Measurements from ENCODE around the gene KRTAP10-12.

KRTAP10-12 gene

GRCh38 chr21:44739316-44739715 lies 42.3 kb downstream of the KRTAP10-12 start:
- CTCF ChIA-PET, result no interaction called here
- no peak overlapping the region for H3K4me3 ChIP-seq (ENCODE audit: low read depth, low read length)
- TF ChIP-seq, protein P1, sequence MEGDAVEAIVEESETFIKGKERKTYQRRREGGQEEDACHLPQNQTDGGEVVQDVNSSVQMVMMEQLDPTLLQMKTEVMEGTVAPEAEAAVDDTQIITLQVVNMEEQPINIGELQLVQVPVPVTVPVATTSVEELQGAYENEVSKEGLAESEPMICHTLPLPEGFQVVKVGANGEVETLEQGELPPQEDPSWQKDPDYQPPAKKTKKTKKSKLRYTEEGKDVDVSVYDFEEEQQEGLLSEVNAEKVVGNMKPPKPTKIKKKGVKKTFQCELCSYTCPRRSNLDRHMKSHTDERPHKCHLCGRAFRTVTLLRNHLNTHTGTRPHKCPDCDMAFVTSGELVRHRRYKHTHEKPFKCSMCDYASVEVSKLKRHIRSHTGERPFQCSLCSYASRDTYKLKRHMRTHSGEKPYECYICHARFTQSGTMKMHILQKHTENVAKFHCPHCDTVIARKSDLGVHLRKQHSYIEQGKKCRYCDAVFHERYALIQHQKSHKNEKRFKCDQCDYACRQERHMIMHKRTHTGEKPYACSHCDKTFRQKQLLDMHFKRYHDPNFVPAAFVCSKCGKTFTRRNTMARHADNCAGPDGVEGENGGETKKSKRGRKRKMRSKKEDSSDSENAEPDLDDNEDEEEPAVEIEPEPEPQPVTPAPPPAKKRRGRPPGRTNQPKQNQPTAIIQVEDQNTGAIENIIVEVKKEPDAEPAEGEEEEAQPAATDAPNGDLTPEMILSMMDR (IDR thresholded peaks at IDR 0.05; ENCODE audit: insufficient read depth, low read length, missing control alignments), result no peak
- DNase-seq (ENCODE audit: low read depth, low spot score), result no peak
- POLR2A ChIA-PET, result no interaction called here

DNA sequence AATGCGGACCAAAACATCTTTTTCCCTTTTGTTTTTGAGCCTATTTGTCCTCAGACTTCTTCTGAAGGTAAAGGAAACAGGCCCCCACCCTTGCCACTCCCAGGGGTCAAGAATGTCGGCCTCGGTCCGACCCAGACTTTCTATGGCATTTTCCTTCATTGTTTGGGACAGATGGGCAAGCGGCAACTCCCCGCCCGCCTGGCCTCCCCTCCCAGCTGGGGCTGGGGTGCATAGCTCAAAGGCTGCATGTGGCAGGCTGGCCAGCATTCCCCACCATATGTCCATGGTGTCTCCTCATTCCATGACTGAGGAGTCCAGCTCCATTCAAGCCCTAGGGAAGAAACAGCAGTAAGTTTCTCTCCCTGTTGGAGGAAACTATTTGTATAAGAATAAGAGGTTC lies 43.8 kb downstream of the KRTAP10-12 start:
- DNase-seq (ENCODE audit: low read depth, low spot score), result no peak
- ChIA-PET POLR2A (no interaction called here), CTCF (interaction anchor here (0.8 kb wide), 1 partner anchor 14 kb away, joined by 3 read pairs; no protein-coding TSS in a partner anchor)
- H3K4me3 ChIP-seq (ENCODE audit: low read depth, low read length), result no peak overlapping the region
- TF ChIP-seq, protein P1 (IDR thresholded peaks at IDR 0.05; ENCODE audit: insufficient read depth, low read length, missing control alignments), result no peak

DNA sequence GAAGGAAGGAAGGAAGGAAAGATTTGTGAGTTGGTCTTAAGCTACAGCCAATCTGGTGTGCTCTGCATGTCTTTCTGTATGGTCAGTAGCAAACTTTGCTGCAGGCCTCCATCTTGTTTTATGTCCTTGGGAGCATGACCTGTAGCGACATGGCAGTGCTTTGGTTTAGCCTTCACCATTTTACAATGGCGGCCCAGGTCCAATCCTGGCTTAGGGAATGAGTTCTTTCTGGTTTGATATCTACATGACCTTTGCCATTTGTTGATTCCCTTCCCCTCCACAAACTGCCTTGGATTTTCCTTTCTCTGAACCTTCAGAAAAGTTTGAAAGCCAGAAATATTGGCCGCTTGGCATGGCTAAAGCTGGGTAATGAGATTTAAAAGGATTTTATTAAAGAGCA lies 44.9 kb downstream of the KRTAP10-12 start:
- DNase-seq (ENCODE audit: low read depth, low spot score), result no peak
- POLR2A ChIA-PET, result interaction anchor here (0.5 kb wide), 1 partner anchor 877 kb away, joined by 3 read pairs; no protein-coding TSS in a partner anchor
- no peak overlapping the region for H3K4me3 ChIP-seq (ENCODE audit: low read depth, low read length)
- TF ChIP-seq, protein P1 (IDR thresholded peaks at IDR 0.05; ENCODE audit: insufficient read depth, low read length, missing control alignments), result no peak
- CTCF ChIA-PET, result interaction anchor here (1.1 to 1.4 kb wide), 4 partner anchors 16 to 232 kb away, joined by 3 to 6 read pairs (median 4); no protein-coding TSS in a partner anchor

DNA sequence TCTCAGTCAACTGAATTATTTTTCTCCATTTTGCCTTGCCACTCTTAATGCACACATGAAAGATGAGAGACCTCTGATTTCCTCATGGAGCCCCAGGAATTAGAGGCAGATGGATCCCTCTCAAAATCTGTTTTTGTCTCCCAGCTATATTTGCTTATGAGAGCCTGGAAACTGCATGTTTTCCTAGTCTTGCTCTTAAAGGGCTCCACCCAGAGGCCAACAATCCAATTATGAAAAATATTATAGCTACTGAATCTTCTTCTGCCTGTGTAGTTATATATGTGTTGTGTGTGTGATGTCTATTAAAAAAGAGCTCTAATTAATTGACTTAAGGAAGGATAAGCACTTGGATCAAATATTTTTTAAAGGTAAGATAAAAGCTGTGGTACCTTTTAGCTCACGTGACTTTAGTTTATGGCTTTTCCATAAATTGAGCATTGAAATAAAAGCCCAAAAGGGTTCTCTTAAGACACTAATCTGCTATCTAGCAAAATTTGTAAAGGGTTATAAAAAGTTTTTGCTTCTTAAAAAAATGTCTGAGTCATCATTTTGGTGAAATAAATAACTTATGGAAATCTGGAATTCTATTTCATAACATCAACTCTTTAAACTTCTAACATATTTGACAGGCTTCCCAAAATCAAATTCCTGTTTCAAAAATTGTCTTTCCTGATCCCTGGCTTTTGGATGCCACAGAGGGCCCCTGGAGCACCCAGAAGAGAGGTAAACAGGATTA lies 45.6 kb downstream of the KRTAP10-12 start:
- ChIA-PET CTCF (interaction anchor here (0.7 to 1.4 kb wide), 6 partner anchors 11 to 232 kb away, joined by 3 to 6 read pairs (median 4); no protein-coding TSS in a partner anchor), POLR2A (interaction anchor here (0.5 kb wide), 1 partner anchor 876 kb away, joined by 3 read pairs; no protein-coding TSS in a partner anchor)
- no peak for DNase-seq (ENCODE audit: low read depth, low spot score)
- TF ChIP-seq, protein P1 (IDR thresholded peaks at IDR 0.05; ENCODE audit: insufficient read depth, low read length, missing control alignments), result no peak
- H3K4me3 ChIP-seq (ENCODE audit: low read depth, low read length), result no peak overlapping the region
